Caki2 (cell line): ENCODE measurements around the gene PDSS2. TPM values are rescaled to one million over a fixed set of nuclear protein-coding genes. Genes with fewer than 3 reads are reported as not detected.
A peak's percentile ranks its signal among the peaks of the same experiment; 100 is the strongest.

Experiments used
- DNase-seq: peaks from one replicate; pipeline ENCODE4 v3.0.0-alpha.2; 2015; ENCODE audit warnings: low read depth
- in situ Hi-C: cut with HindIII; loops from 2 replicates; pipeline ENCODE4 v1.10.0; 2016; ENCODE audit warnings: low sequenced_read_pairs, low pct_unique_long_range_greater_than_20kb, mixed read lengths
- total RNA-seq: library from RNA; depleted of rRNA; stranded (reverse); fragments of >200 nt; shearing (Covaris generic); gene quantifications from 2 replicates; pipeline ENCODE4 v1.2.3, GENCODE V29; 2014; ENCODE audit warnings: low replicate concordance

Gene PDSS2
- total RNA-seq, 1 experiment from 2014 or later = 21.1 TPM

- no peak for DNase-seq
- in situ Hi-C loops = no loop called here
Measured at GRCh38 chr6:107344383-107344782, 115.0 kb downstream of the PDSS2 start.

DNA sequence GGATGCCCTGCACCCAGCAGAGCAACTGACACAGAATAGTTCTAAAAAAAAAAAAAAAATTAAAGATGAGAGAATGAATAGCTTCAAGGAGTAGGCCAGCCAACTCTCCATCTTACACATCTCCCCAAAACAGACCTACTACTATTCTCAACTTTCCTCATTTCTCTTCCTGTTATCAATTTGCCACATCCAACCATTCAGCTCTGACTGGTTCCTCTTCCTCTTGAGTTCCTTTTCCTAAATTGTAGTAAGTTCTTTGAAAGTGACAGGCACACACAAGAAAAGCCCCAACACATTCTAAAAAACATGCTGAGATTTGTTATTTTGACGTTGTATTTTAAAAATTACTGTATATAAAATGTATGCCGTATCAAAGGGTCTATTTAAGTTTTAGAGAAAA, 117.2 kb downstream of the PDSS2 start:
- no peak for DNase-seq
- in situ Hi-C loops = no loop called here

DNA sequence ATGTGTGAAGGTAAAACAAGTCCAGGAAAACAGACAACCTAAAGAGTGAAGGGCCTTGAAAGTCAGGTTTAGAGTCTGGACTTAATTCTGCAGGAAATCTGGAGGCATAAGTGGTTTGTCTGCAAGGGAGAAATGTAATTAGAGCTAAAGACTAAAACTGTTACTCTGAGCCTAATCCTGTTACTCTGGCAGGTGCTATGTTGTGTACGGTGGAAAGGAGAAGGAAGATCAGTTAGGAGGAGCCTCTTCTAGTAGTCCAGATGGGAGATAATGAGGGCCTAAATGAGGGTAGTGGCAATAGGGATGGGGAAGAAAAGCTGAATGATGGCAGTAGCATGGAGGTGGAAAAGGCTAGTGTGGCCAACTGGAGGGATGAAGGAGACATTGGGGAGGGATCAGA, 118.5 kb downstream of the PDSS2 start:
- in situ Hi-C loops = no loop called here
- DNase-seq = no peak

DNA sequence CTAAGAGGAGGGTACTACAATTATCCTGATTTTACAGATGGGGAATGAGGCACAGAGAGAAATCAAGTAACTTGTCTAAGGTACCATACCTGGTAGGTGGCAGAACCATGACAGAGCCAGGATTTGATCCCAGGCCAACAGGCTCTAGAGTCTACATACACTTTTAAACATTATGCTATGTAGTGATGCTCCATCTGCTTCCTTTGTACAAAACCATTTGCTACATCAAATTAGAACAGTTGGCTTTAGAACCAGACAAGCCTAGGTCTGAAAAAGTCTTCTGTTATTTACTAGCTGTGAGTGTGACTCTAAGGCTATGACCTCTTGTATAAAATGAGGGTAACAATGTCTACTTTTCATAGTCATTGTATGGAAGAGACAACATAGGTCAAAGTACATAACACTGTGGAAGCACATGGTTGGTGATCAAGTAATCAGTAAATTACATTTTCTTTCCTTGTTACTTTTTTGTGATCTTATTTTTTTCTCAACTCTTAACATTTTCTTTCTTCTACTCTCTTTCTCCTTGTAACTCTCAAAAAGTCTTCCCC, 122.1 kb downstream of the PDSS2 start:
- DNase-seq = no peak
- in situ Hi-C loops = no loop called here

GRCh38 chr6:107334026-107334425, 125.3 kb downstream of the PDSS2 start:
- in situ Hi-C loops = no loop called here
- DNase-seq = no peak

DNA sequence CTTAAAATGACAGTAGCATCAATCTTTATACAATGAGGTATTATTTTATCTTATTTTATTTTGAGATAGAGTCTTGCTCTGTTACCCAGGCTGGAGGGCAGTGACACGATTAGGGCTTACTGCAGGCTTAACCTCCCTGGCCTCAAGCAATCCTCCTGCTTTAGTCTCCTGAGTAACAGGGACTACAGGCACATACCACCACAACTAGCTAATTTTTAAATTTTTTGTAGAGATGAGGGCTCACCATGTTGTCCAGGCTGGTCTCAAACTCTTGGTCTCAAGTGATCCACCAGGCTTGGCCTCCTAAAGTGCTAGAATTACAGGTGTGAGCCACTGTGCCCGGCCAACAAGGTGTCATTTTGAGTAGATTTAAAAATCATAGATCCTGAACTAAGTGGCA, 125.9 kb downstream of the PDSS2 start:
- in situ Hi-C loops = no loop called here

GRCh38 chr6:107331409-107332386, 127.7 kb downstream of the PDSS2 start:
- no peak for DNase-seq
- in situ Hi-C loops = no loop called here

More for the DNA sequence above, 125.9 kb downstream of the PDSS2 start:
- no peak for DNase-seq

GRCh38 chr6:107330168-107330567, 129.2 kb downstream of the PDSS2 start:
- in situ Hi-C loops = no loop called here
- DNase-seq = no peak

DNA sequence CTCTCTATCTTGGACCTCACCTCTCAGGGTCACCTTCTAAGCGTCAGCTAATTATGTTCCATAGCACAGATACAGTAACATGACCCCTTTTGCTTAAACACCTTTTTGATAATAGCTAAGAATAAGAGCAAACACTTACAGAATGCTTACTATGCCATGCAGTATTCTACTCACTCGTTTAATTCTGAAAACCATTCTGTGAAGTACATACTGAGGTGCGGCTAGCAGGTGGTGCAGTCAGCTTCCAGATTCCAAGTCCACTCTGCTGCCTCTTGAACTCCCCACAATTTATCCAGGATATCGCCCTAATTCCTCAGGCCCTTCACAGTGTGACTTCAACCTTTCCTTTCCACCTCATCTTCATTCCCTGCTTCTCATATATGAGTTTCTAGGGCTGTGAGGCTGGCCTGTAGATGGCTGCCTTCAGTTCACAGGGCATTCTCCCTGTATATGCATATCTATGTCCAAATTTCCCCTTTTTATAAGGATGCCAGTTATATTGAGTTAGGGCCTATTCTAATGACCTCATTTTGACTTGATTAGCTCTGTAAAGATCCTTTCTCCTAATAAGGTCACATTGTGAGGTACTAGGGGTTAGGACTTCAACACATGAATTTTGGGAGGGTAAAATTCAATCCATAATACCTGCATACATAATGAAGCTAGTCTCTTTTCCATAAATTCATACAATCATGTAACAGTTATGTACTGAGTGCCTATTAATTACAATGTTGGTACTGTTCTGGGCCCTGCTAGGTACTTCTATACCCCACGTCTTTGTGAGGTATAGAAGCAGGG, 130.1 kb downstream of the PDSS2 start:
- DNase-seq = no peak
- in situ Hi-C loops = no loop called here

- no peak for DNase-seq
- in situ Hi-C loops = no loop called here
Measured at GRCh38 chr6:107328081-107328480, 131.3 kb downstream of the PDSS2 start.

GRCh38 chr6:107323133-107323785, 136.1 kb downstream of the PDSS2 start:
- no peak for DNase-seq

DNA sequence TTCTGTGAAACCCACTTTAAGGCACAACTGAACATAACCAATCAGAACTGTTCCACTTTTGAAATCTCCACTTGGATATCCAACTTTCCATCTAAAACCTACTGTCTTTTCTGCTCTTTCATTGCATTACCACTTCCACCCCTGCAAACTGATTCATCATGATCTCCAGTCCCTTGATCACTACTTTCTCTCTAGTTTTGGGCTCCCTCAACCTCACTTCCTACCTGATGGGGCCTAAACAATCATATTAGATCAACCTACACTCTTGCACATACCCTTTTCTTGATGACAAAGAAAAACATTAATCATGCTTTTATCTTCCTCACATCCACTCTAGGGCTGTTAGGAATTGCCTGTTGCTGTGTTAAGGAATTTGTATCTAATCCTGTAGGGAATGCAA, 137.6 kb downstream of the PDSS2 start:
- no peak for DNase-seq
- in situ Hi-C loops = no loop called here

More at GRCh38 chr6:107323133-107323785, 136.1 kb downstream of the PDSS2 start:
- in situ Hi-C loops = no loop called here

GRCh38 chr6:107319906-107320530, 139.3 kb downstream of the PDSS2 start:
- no peak for DNase-seq
- in situ Hi-C loops = no loop called here

- peak; percentile 19 for DNase-seq
- in situ Hi-C loops = no loop called here
Measured at GRCh38 chr6:107318100-107318736, 141.1 kb downstream of the PDSS2 start.

- DNase-seq = no peak
- in situ Hi-C loops = no loop called here
Measured at GRCh38 chr6:107315114-107315513, 144.2 kb downstream of the PDSS2 start.

- in situ Hi-C loops = no loop called here
- no peak for DNase-seq
Measured at GRCh38 chr6:107314531-107314939, 144.8 kb downstream of the PDSS2 start.

- in situ Hi-C loops = no loop called here
- no peak for DNase-seq
Measured at GRCh38 chr6:107313776-107314175, 145.6 kb downstream of the PDSS2 start.

- in situ Hi-C loops = no loop called here
- DNase-seq = no peak
Measured at GRCh38 chr6:107310362-107310761, 149.0 kb downstream of the PDSS2 start.
